NCI-H2029 treated with DMSO at 0.1 percent for 48 hours (cell line): ENCODE data around the gene PTBP3.
"Not testable (repeated sequence)": the region's sequence is repeated elsewhere in the genome, so short reads cannot be mapped to it uniquely, and the experiment has no call there.

ENCODE experiments used
- DNase-seq: peaks from one replicate; lab custom pipeline; 2025; lab: John Stamatoyannopoulos, UW

Gene PTBP3

GRCh38 chr9:112203536-112203935, 129.9 kb downstream of the PTBP3 start:
- no peak for DNase-seq

GRCh38 chr9:112200711-112201110, 132.7 kb downstream of the PTBP3 start:
- DNase-seq = no peak

- no peak for DNase-seq
These were observed 134.8 kb downstream of the PTBP3 start for GRCh38 chr9:112198646-112199045.

- DNase-seq = no peak
These were observed 138.4 kb downstream of the PTBP3 start for GRCh38 chr9:112194969-112195431.

- no peak for DNase-seq
These were observed 139.7 kb downstream of the PTBP3 start for GRCh38 chr9:112193572-112194288.

GRCh38 chr9:112190320-112190719, 143.1 kb downstream of the PTBP3 start:
- not testable (repeated sequence) for DNase-seq

- no peak for DNase-seq
These were observed 144.5 kb downstream of the PTBP3 start for GRCh38 chr9:112188884-112189283.

- no peak for DNase-seq
These were observed 146.0 kb downstream of the PTBP3 start for GRCh38 chr9:112187404-112187803.

GRCh38 chr9:112186695-112187094, 146.7 kb downstream of the PTBP3 start:
- DNase-seq = no peak

- DNase-seq = no peak
These were observed 148.5 kb downstream of the PTBP3 start for GRCh38 chr9:112184946-112185345.

- no peak for DNase-seq
These were observed 149.2 kb downstream of the PTBP3 start for GRCh38 chr9:112184221-112184620.

GRCh38 chr9:112180387-112180881, 153.0 kb downstream of the PTBP3 start:
- DNase-seq = no peak

GRCh38 chr9:112179816-112180215, 153.6 kb downstream of the PTBP3 start:
- DNase-seq = no peak

GRCh38 chr9:112176524-112176923, 156.9 kb downstream of the PTBP3 start:
- no peak for DNase-seq

- DNase-seq = no peak
These were observed 157.6 kb downstream of the PTBP3 start for GRCh38 chr9:112175796-112176315.

- no peak for DNase-seq
These were observed 158.2 kb downstream of the PTBP3 start, which contains the start of gene SUSD1 for GRCh38 chr9:112174965-112175795. Gene SUSD1 (minus strand): TSS chr9:112175297. CDS start chr9:112175235, 62 bp downstream.

GRCh38 chr9:112174222-112174964, 159.0 kb downstream of the PTBP3 start:
- DNase-seq = peak; percentile 55

GRCh38 chr9:112173489-112174221, 159.8 kb downstream of the PTBP3 start:
- DNase-seq = no peak

GRCh38 chr9:112170968-112171367, 162.5 kb downstream of the PTBP3 start:
- DNase-seq = no peak

- no peak for DNase-seq
These were observed 163.2 kb downstream of the PTBP3 start for GRCh38 chr9:112170235-112170634.

GRCh38 chr9:112169368-112169767, 164.1 kb downstream of the PTBP3 start:
- no peak for DNase-seq
